HEK293 (cell line): ENCODE results near the gene ATOH8.

Source experiments
- CTCF ChIA-PET: fragments of 350-600 bp; formaldehyde crosslinking; extraction: SDS; loops from one replicate; lab custom pipeline; 2021; ENCODE audit warnings: antibody characterized with exemption; lab: Yijun Ruan, JAX
- POLR2A ChIA-PET: fragments of 300-600 bp; formaldehyde crosslinking; extraction: SDS; loops from one replicate; lab custom pipeline; 2020; ENCODE audit warnings: antibody characterized with exemption, inconsistent platforms; lab: Yijun Ruan, JAX
- H3K27ac ChIP-seq: fragments of 200-500 bp; sonication (Bioruptor generic); 2 replicates; pipeline ENCODE4 v1.5.1; 2014; ENCODE audit warnings: low read depth, low read length, control low read depth, inconsistent platforms; ENCODE audit errors: extremely low read depth
- H3K36me3 ChIP-seq, 2 experiments: fragments of 200-500 bp in 1 of 2; sonication (Bioruptor generic) in 1 of 2; 1 replicate in 1 of 2; 2 replicates in 1 of 2; pipeline ENCODE4 v1.5.1; 2014 to 2017; ENCODE audit warnings: inconsistent platforms in 2 of 2, low read length in 2 of 2; ENCODE audit not compliant: control insufficient read depth in 2 of 2, insufficient read depth in 1 of 2
- H3K4me1 ChIP-seq: fragments of 200-500 bp; sonication (Bioruptor generic); 2 replicates; pipeline ENCODE4 v1.5.1; 2014; ENCODE audit warnings: mild to moderate bottlenecking, low read length, inconsistent platforms; ENCODE audit not compliant: control insufficient read depth, insufficient read depth
- H3K4me3 ChIP-seq: 2 replicates; pipeline ENCODE4 v1.5.1; 2011; ENCODE audit warnings: low read depth, mild to moderate bottlenecking, control low read depth, low read length, moderate library complexity
- H3K9me3 ChIP-seq: fragments of 200-500 bp; sonication (Bioruptor generic); 2 replicates; pipeline ENCODE4 v1.5.1; 2014; ENCODE audit warnings: low read depth, low read length, inconsistent platforms; ENCODE audit not compliant: control insufficient read depth, insufficient read depth
- ATF2 ChIP-seq: fragments of 450-650 bp; formaldehyde crosslinking; IDR thresholded peaks from 2 replicates; pipeline ENCODE4 v1.5.1; 2016; ENCODE audit warnings: missing biosample characterization, missing genetic modification characterization, low read depth
- FEZF1 ChIP-seq: fragments of 450-650 bp; formaldehyde crosslinking; IDR thresholded peaks from 2 replicates; pipeline ENCODE4 v1.5.1; 2016; ENCODE audit warnings: missing biosample characterization, missing genetic modification characterization
- HIC1 ChIP-seq: fragments of 450-650 bp; formaldehyde crosslinking; IDR thresholded peaks from 2 replicates; pipeline ENCODE4 v1.5.1; 2016; ENCODE audit warnings: missing biosample characterization, missing genetic modification characterization
- HOXC10 ChIP-seq: sonication (generic); formaldehyde crosslinking; IDR thresholded peaks from 2 replicates; pipeline ENCODE4 v1.8.1; 2023; ENCODE audit warnings: mild to moderate bottlenecking, missing genetic modification reagents
- OSR2 ChIP-seq: fragments of 450-650 bp; formaldehyde crosslinking; IDR thresholded peaks from 2 replicates; pipeline ENCODE4 v1.5.1; 2016; ENCODE audit warnings: missing biosample characterization, missing genetic modification characterization
- SETDB1 ChIP-seq: IDR thresholded peaks from one replicate; pipeline ENCODE4 v1.6.1; 2017; ENCODE audit warnings: mild to moderate bottlenecking, low read length, moderate library complexity, mixed read lengths; ENCODE audit not compliant: insufficient read length
- YY1 ChIP-seq: fragments of 450-650 bp; formaldehyde crosslinking; IDR thresholded peaks from 2 replicates; pipeline ENCODE4 v1.5.1; 2018; ENCODE audit warnings: missing biosample characterization, missing genetic modification characterization
- YY2 ChIP-seq: fragments of 450-650 bp; formaldehyde crosslinking; IDR thresholded peaks from 2 replicates; pipeline ENCODE4 v1.5.1; 2016; ENCODE audit warnings: missing biosample characterization, missing genetic modification characterization
- ZBTB21 ChIP-seq: fragments of 450-650 bp; formaldehyde crosslinking; IDR thresholded peaks from 2 replicates; pipeline ENCODE4 v1.5.1; 2017; ENCODE audit warnings: missing biosample characterization, missing genetic modification characterization
- ZBTB7A ChIP-seq: fragments of 450-650 bp; formaldehyde crosslinking; IDR thresholded peaks from 2 replicates; pipeline ENCODE4 v1.5.1; 2016; ENCODE audit warnings: low read depth, missing biosample characterization, missing genetic modification characterization
- ZFHX2 ChIP-seq: fragments of 450-650 bp; formaldehyde crosslinking; conservative IDR thresholded peaks from 2 replicates; pipeline ENCODE4 v1.5.1; 2016; ENCODE audit warnings: missing biosample characterization, missing genetic modification characterization
- ZNF202 ChIP-seq: fragments of 450-650 bp; formaldehyde crosslinking; IDR thresholded peaks from 2 replicates; pipeline ENCODE4 v1.5.1; 2016; ENCODE audit warnings: missing biosample characterization, missing genetic modification characterization, borderline replicate concordance
- ZNF239 ChIP-seq: fragments of 450-650 bp; formaldehyde crosslinking; IDR thresholded peaks from 2 replicates; pipeline ENCODE4 v1.5.1; 2016; ENCODE audit warnings: missing biosample characterization, missing genetic modification characterization
- ZNF335 ChIP-seq: fragments of 450-650 bp; formaldehyde crosslinking; conservative IDR thresholded peaks from 2 replicates; pipeline ENCODE4 v1.5.1; 2016; ENCODE audit warnings: missing biosample characterization, missing genetic modification characterization
- ZNF416 ChIP-seq: fragments of 450-650 bp; formaldehyde crosslinking; IDR thresholded peaks from 2 replicates; pipeline ENCODE4 v1.5.1; 2016; ENCODE audit warnings: missing biosample characterization, missing genetic modification characterization
- ZNF510 ChIP-seq: fragments of 450-650 bp; formaldehyde crosslinking; IDR thresholded peaks from 2 replicates; pipeline ENCODE4 v1.5.1; 2018; ENCODE audit warnings: mild to moderate bottlenecking, missing genetic modification characterization, missing biosample characterization; ENCODE audit not compliant: insufficient replicate concordance
- ZNF514 ChIP-seq: fragments of 450-650 bp; formaldehyde crosslinking; IDR thresholded peaks from 2 replicates; pipeline ENCODE4 v1.5.1; 2016; ENCODE audit warnings: missing biosample characterization, missing genetic modification characterization
- ZNF521 ChIP-seq: fragments of 450-650 bp; formaldehyde crosslinking; IDR thresholded peaks from 2 replicates; pipeline ENCODE4 v1.5.1; 2017; ENCODE audit warnings: missing biosample characterization, mild to moderate bottlenecking, missing genetic modification characterization
- ZNF623 ChIP-seq: fragments of 450-650 bp; formaldehyde crosslinking; IDR thresholded peaks from 2 replicates; pipeline ENCODE4 v1.5.1; 2016; ENCODE audit warnings: missing biosample characterization, missing genetic modification characterization
- ZNF629 ChIP-seq: fragments of 450-650 bp; formaldehyde crosslinking; IDR thresholded peaks from 2 replicates; pipeline ENCODE4 v1.5.1; 2017; ENCODE audit warnings: missing biosample characterization, missing genetic modification characterization
- ZNF776 ChIP-seq: fragments of 450-650 bp; formaldehyde crosslinking; IDR thresholded peaks from 2 replicates; pipeline ENCODE4 v1.5.0; 2017; ENCODE audit warnings: missing biosample characterization, missing genetic modification characterization, borderline replicate concordance
- TF ChIP-seq, protein P1 (sequence below): fragments of 450-650 bp; formaldehyde crosslinking; IDR thresholded peaks from 2 replicates; pipeline ENCODE4 v1.5.1; 2017; ENCODE audit warnings: missing biosample characterization, missing genetic modification characterization
- TF ChIP-seq, protein P2 (sequence below): fragments of 450-650 bp; formaldehyde crosslinking; IDR thresholded peaks from 2 replicates; pipeline ENCODE4 v1.5.1; 2017; ENCODE audit warnings: missing biosample characterization, missing genetic modification characterization
- TF ChIP-seq, protein P3 (sequence below): fragments of 450-650 bp; formaldehyde crosslinking; IDR thresholded peaks from 2 replicates; pipeline ENCODE4 v1.5.1; 2016; ENCODE audit warnings: missing biosample characterization, missing genetic modification characterization

The ATOH8 gene

GRCh38 chr2:85801871-85802270 lies 48.1 kb downstream of the ATOH8 start (continued):
- TF ChIP-seq, protein P1, sequence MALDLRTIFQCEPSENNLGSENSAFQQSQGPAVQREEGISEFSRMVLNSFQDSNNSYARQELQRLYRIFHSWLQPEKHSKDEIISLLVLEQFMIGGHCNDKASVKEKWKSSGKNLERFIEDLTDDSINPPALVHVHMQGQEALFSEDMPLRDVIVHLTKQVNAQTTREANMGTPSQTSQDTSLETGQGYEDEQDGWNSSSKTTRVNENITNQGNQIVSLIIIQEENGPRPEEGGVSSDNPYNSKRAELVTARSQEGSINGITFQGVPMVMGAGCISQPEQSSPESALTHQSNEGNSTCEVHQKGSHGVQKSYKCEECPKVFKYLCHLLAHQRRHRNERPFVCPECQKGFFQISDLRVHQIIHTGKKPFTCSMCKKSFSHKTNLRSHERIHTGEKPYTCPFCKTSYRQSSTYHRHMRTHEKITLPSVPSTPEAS (tag by site-specific recombination): no peak

GRCh38 chr2:85802354-85803103 lies 48.7 kb downstream of the ATOH8 start:
- Histone ChIP-seq H3K4me3 (no peak overlapping the region), H3K9me3 (no peaks in the 10 kb centered on the region), H3K36me3 (no peaks in the 10 kb centered on the region), H3K27ac (no peak overlapping the region), H3K4me1 (no peaks in the 10 kb centered on the region)
- POLR2A ChIA-PET: interaction anchor here (0.9 to 1.5 kb wide), 2 partner anchors 10 to 60 kb away, joined by 3 read pairs; no protein-coding TSS in a partner anchor
- TF ChIP-seq ZNF335 (tag by site-specific recombination): peak; percentile 22; the same call in 1 of the 2 replicates
- TF ChIP-seq FEZF1 (tag by site-specific recombination): no peak
- no peak for TF ChIP-seq ZNF239 (tag by site-specific recombination)
- TF ChIP-seq ZNF416: no peak
- peak; percentile 15 for TF ChIP-seq SETDB1
- peak; percentile 64 for TF ChIP-seq OSR2 (tag by site-specific recombination)
- TF ChIP-seq YY1 (tag by site-specific recombination): no peak
- TF ChIP-seq ZNF629: peak; percentile 65
- peak; percentile 31; the same call in 1 of the 2 replicates for TF ChIP-seq ZBTB21 (tag by site-specific recombination)
- TF ChIP-seq ZNF623 (tag by site-specific recombination): 0 out of 2 replicates have a peak, but pooled peaks have one; percentile 34
- CTCF ChIA-PET: interaction anchor here (0.6 to 5.7 kb wide), 9 partner anchors 9 to 73 kb away, joined by 3 to 33 read pairs (median 4); no protein-coding TSS in a partner anchor

DNA sequence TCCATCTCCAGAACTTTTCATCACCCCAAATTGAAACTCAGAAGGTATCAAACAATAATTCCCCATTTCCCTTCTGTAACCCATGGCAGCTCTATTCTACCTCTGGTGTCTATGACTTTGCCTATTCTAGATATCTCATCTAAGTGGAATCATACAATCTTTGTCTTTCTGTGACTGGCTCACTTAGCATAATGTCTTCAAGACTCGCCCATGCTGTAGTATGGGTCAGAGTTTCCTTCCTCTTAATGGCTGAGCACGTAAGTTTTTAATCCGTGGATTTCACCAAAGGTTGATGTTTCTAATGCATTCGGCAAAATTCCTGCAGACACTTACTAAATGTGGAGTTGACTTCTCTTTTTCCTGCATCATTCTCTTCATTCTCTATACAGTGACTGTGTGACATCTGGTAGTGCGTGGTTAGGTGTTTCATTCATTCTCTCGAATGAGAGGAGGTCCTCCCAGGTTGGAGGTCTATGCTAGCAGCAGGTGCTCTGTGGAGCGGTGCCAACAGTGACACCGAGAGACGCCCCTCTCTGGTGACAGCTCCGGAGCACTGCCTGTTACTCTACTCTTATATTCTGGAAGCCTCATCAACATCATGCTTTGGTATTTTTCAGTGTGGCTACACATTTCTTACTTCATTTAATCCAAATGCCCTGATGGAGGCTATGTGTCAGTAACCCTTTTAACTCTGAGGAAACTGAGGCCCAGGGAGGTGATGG lies 50.1 kb downstream of the ATOH8 start:
- H3K27ac ChIP-seq: no peak overlapping the region
- POLR2A ChIA-PET: interaction anchor here (0.5 kb wide), 1 partner anchor 54 kb away, joined by 3 read pairs; no protein-coding TSS in a partner anchor
- TF ChIP-seq HOXC10 (no peak), ZNF629 (no peak), ZNF776 (tag by site-specific recombination) (no peak), ZNF521 (tag by site-specific recombination) (no peak), ATF2 (no peak), ZNF510 (no peak), ZBTB7A (tag by site-specific recombination) (no peak), HIC1 (tag by site-specific recombination) (no peak), ZNF202 (tag by site-specific recombination) (no peak), YY2 (tag by site-specific recombination) (no peak), ZNF514 (tag by site-specific recombination) (no peak), ZFHX2 (no peak)
- TF ChIP-seq, protein P2, sequence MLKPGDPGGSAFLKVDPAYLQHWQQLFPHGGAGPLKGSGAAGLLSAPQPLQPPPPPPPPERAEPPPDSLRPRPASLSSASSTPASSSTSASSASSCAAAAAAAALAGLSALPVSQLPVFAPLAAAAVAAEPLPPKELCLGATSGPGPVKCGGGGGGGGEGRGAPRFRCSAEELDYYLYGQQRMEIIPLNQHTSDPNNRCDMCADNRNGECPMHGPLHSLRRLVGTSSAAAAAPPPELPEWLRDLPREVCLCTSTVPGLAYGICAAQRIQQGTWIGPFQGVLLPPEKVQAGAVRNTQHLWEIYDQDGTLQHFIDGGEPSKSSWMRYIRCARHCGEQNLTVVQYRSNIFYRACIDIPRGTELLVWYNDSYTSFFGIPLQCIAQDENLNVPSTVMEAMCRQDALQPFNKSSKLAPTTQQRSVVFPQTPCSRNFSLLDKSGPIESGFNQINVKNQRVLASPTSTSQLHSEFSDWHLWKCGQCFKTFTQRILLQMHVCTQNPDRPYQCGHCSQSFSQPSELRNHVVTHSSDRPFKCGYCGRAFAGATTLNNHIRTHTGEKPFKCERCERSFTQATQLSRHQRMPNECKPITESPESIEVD (tag by site-specific recombination): no peak
- TF ChIP-seq, protein P3, sequence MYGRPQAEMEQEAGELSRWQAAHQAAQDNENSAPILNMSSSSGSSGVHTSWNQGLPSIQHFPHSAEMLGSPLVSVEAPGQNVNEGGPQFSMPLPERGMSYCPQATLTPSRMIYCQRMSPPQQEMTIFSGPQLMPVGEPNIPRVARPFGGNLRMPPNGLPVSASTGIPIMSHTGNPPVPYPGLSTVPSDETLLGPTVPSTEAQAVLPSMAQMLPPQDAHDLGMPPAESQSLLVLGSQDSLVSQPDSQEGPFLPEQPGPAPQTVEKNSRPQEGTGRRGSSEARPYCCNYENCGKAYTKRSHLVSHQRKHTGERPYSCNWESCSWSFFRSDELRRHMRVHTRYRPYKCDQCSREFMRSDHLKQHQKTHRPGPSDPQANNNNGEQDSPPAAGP: no peak

More for the DNA sequence above, 50.1 kb downstream of the ATOH8 start:
- CTCF ChIA-PET: interaction anchor here (0.8 to 5.7 kb wide), 16 partner anchors 8 to 167 kb away, joined by 3 to 33 read pairs (median 5); no protein-coding TSS in a partner anchor
- Histone ChIP-seq H3K9me3 (no peaks in the 10 kb centered on the region), H3K36me3 (no peaks in the 10 kb centered on the region), H3K4me3 (no peak overlapping the region), H3K4me1 (no peaks in the 10 kb centered on the region)
